H1 (cell line): Measurements from ENCODE around the gene TMPRSS11E. TPM values are rescaled to one million over a fixed set of nuclear protein-coding genes. Genes with fewer than 3 reads are reported as not detected.

Experiments used
- CTCF ChIA-PET: fragments of 300-600 bp; sonication (Branson Sonifier 250); formaldehyde crosslinking; loops from one replicate; lab custom pipeline; 2021; ENCODE audit not compliant: partially characterized antibody; lab: Charles Lee
- POLR2A ChIA-PET: fragments of 300-600 bp; sonication (Branson Sonifier 250); formaldehyde crosslinking; loops from one replicate; lab custom pipeline; 2021; ENCODE audit warnings: inconsistent platforms; ENCODE audit not compliant: partially characterized antibody; lab: Charles Lee
- DNase-seq, 2 experiments: peaks; one replicate each; pipeline versions ENCODE4 v3.0.0 to v3.0.0-alpha.2; 2010 to 2022; ENCODE audit warnings: low spot score in 2 of 2, low read depth in 1 of 2, mixed read lengths in 1 of 2
- FAIRE-seq: peaks from 2 replicates; lab custom pipeline; 2011; peaks lifted over from hg19 to GRCh38; lab: Jason Lieb, UNC
- H2AFZ ChIP-seq: 2 replicates; pipeline ENCODE4 v1.8.1; 2012; ENCODE audit warnings: low read length, inconsistent platforms
- H2AK5ac ChIP-seq: 2 replicates; pipeline ENCODE4 v1.6.1; 2013; ENCODE audit warnings: low read depth, low read length
- H2BK120ac ChIP-seq: replicated peaks from 2 replicates; pipeline ENCODE3; 2013; ENCODE audit warnings: low read depth, low read length, inconsistent platforms
- H2BK12ac ChIP-seq: 2 replicates; pipeline ENCODE4 v1.6.1; 2013; ENCODE audit warnings: low read depth, low read length
- H2BK15ac ChIP-seq: 2 replicates; pipeline ENCODE4 v1.6.1; 2013; ENCODE audit warnings: low read length
- H2BK20ac ChIP-seq: 2 replicates; pipeline ENCODE4 v1.6.1; 2013; ENCODE audit warnings: low read length
- H2BK5ac ChIP-seq: 2 replicates; pipeline ENCODE4 v1.6.1; 2013; ENCODE audit warnings: low read depth, low read length
- H3K14ac ChIP-seq: 2 replicates; pipeline ENCODE4 v1.6.1; 2013; ENCODE audit warnings: inconsistent platforms; ENCODE audit not compliant: insufficient read length
- H3K18ac ChIP-seq: 2 replicates; pipeline ENCODE4 v1.6.1; 2013; ENCODE audit warnings: low read length; ENCODE audit errors: extremely low read depth
- H3K23ac ChIP-seq: 2 replicates; pipeline ENCODE4 v1.6.1; 2013; ENCODE audit warnings: inconsistent platforms; ENCODE audit not compliant: insufficient read length
- H3K23me2 ChIP-seq: 2 replicates; pipeline ENCODE4 v1.6.1; 2013; ENCODE audit warnings: low read depth, low read length
- H3K27ac ChIP-seq: 2 replicates; pipeline ENCODE4 v1.6.1; 2011; ENCODE audit warnings: low read depth, low read length, inconsistent platforms
- H3K27me3 ChIP-seq, 4 experiments: replicated peaks in 1 of 4; 1 replicate in 1 of 4; 2 replicates in 3 of 4; pipeline versions ENCODE4 v1.6.1 to v1.8.1; 2011 to 2013; ENCODE audit warnings: low read length in 3 of 4, mild to moderate bottlenecking in 3 of 4, inconsistent platforms in 2 of 4, mixed read lengths in 2 of 4, moderate library complexity in 1 of 4; ENCODE audit not compliant: control insufficient read depth in 3 of 4, insufficient read depth in 3 of 4; ENCODE audit errors: extremely low read depth in 1 of 4
- H3K36me3 ChIP-seq, 4 experiments: 2 replicates each; pipeline versions ENCODE4 v1.6.1 to v1.8.1; 2011 to 2013; ENCODE audit warnings: mild to moderate bottlenecking in 4 of 4, low read length in 3 of 4, moderate library complexity in 2 of 4, control low read depth in 1 of 4, inconsistent platforms in 1 of 4; ENCODE audit not compliant: insufficient read depth in 4 of 4, control insufficient read depth in 2 of 4
- H3K4ac ChIP-seq: replicated peaks from 2 replicates; pipeline ENCODE3; 2013; ENCODE audit warnings: low read length, low read depth, mixed read lengths, inconsistent platforms; ENCODE audit not compliant: insufficient read length
- H3K4me1 ChIP-seq, 4 experiments: replicated peaks in 1 of 4; 1 replicate in 1 of 4; 2 replicates in 3 of 4; pipeline versions ENCODE4 v1.6.1 to v1.8.1; 2011 to 2013; ENCODE audit warnings: low read length in 3 of 4, inconsistent platforms in 2 of 4, mixed read lengths in 1 of 4; ENCODE audit not compliant: insufficient read depth in 4 of 4, control insufficient read depth in 3 of 4
- H3K4me2 ChIP-seq, 2 experiments: 2 replicates each; pipeline versions ENCODE4 v1.6.1 to v1.8.1; 2011 to 2013; ENCODE audit warnings: low read depth in 2 of 2, low read length in 2 of 2, control low read depth in 1 of 2, inconsistent platforms in 1 of 2, mild to moderate bottlenecking in 1 of 2; ENCODE audit not compliant: insufficient read depth in 1 of 2
- H3K4me3 ChIP-seq, 4 experiments: fragments of 200-600, 300-600 bp in 1 of 4; sonication (generic), shearing (Covaris generic), sonication (Bioruptor Twin) in 1 of 4; 2 replicates each; pipeline versions ENCODE4 v1.5.1 to v1.8.1; 2011 to 2016; ENCODE audit warnings: low read length in 4 of 4, low read depth in 3 of 4, control low read depth in 2 of 4, inconsistent platforms in 2 of 4, mild to moderate bottlenecking in 2 of 4, mixed read lengths in 1 of 4, moderate library complexity in 1 of 4; ENCODE audit not compliant: insufficient read depth in 2 of 4; ENCODE audit errors: extremely low read depth in 1 of 4
- H3K56ac ChIP-seq: replicated peaks from 2 replicates; pipeline ENCODE3; 2013; ENCODE audit warnings: low read depth, mild to moderate bottlenecking, mixed read lengths, low read length, inconsistent platforms; ENCODE audit not compliant: insufficient read length
- H3K79me1 ChIP-seq: 2 replicates; pipeline ENCODE4 v1.6.1; 2013; ENCODE audit warnings: low read depth, low read length, control low read depth
- H3K79me2 ChIP-seq, 2 experiments: 2 replicates each; pipeline versions ENCODE4 v1.6.1 to v1.8.1; 2012 to 2013; ENCODE audit warnings: low read length in 2 of 2, mild to moderate bottlenecking in 2 of 2, inconsistent platforms in 1 of 2; ENCODE audit not compliant: insufficient read depth in 2 of 2, control insufficient read depth in 1 of 2
- H3K9ac ChIP-seq, 4 experiments: replicated peaks in 1 of 4; 1 replicate in 1 of 4; 2 replicates in 3 of 4; pipeline versions ENCODE4 v1.6.1 to v1.8.1; 2011 to 2013; ENCODE audit warnings: low read depth in 3 of 4, low read length in 3 of 4, control low read depth in 2 of 4, mild to moderate bottlenecking in 2 of 4, moderate library complexity in 2 of 4, inconsistent platforms in 1 of 4; ENCODE audit errors: extremely low read depth in 1 of 4
- H3K9me3 ChIP-seq, 2 experiments: 2 replicates each; pipeline versions ENCODE4 v1.6.1 to v1.8.1; 2012 to 2013; ENCODE audit warnings: mild to moderate bottlenecking in 2 of 2, moderate library complexity in 2 of 2, control low read depth in 1 of 2, inconsistent platforms in 1 of 2, low read depth in 1 of 2, low read length in 1 of 2, mixed read lengths in 1 of 2; ENCODE audit not compliant: insufficient read depth in 2 of 2
- H4K20me1 ChIP-seq, 2 experiments: replicated peaks in 1 of 2; 2 replicates each; pipeline versions ENCODE3 to v1.8.1; 2011 to 2013; ENCODE audit warnings: inconsistent platforms in 2 of 2, low read length in 2 of 2, mild to moderate bottlenecking in 1 of 2; ENCODE audit not compliant: insufficient read depth in 2 of 2, control insufficient read depth in 1 of 2
- H4K5ac ChIP-seq: 2 replicates; pipeline ENCODE4 v1.6.1; 2013; ENCODE audit warnings: low read length, low read depth, mixed read lengths, inconsistent platforms; ENCODE audit not compliant: insufficient read length
- H4K8ac ChIP-seq: 2 replicates; pipeline ENCODE4 v1.8.0; 2013; ENCODE audit warnings: mild to moderate bottlenecking, moderate library complexity, low read length, inconsistent platforms; ENCODE audit not compliant: insufficient read depth; ENCODE audit errors: extremely low read depth
- H4K91ac ChIP-seq: replicated peaks from 2 replicates; pipeline ENCODE3; 2013; ENCODE audit warnings: low read length, mixed read lengths, inconsistent platforms; ENCODE audit not compliant: insufficient read length
- NRF1 ChIP-seq: IDR thresholded peaks from 2 replicates; pipeline ENCODE4 v1.6.1; 2011; ENCODE audit warnings: mild to moderate bottlenecking, low read depth, low read length, improper control_type of control experiment
- POU5F1 ChIP-seq: IDR thresholded peaks from 2 replicates; pipeline ENCODE4 v1.6.1; 2011; ENCODE audit warnings: low read depth, mild to moderate bottlenecking, low read length, moderate library complexity
- SUZ12 ChIP-seq: fragments of 200-600 bp; sonication (generic); IDR thresholded peaks from 2 replicates; pipeline ENCODE4 v1.6.1; 2012; ENCODE audit warnings: mild to moderate bottlenecking, inconsistent platforms, low read length, moderate library complexity, mixed read lengths
- YY1 ChIP-seq: IDR thresholded peaks from 2 replicates; pipeline ENCODE4 v1.6.1; 2011; ENCODE audit warnings: low read depth, mild to moderate bottlenecking, low read length
- WGBS, 2 experiments: shearing (Covaris generic) in 1 of 2; methylation state at CpG; one replicate each; pipeline versions ENCODE4 v1.1.6 to v1.1.7; 2013 to 2015; ENCODE audit warnings: low lambda C conversion rate in 2 of 2, mixed read lengths in 2 of 2, inconsistent platforms in 1 of 2, low coverage in 1 of 2, missing lambda C conversion rate in 1 of 2; ENCODE audit not compliant: insufficient replicate concordance in 2 of 2, insufficient coverage in 1 of 2, insufficient read length in 1 of 2; ENCODE audit errors: extremely low coverage in 1 of 2, missing lambda C conversion rate in 1 of 2; 5-methylcytosine and 5-hydroxymethylcytosine counted together
- polyA plus RNA-seq, 7 experiments: library from polyadenylated mRNA; depleted of rRNA in 3 of 7; stranded (reverse) in 5 of 7; unstranded in 2 of 7; fragments of >200 nt in 5 of 7; fragments of 200-250 nt in 2 of 7; gene quantifications; 1 replicate in 5 of 7; 2 replicates in 1 of 7; 4 replicates in 1 of 7; pipeline versions ENCODE4 v1.2.1 to v1.2.3, GENCODE V29; 2011 to 2013; ENCODE audit warnings: missing spikeins in 2 of 7, mixed read lengths in 2 of 7
- total RNA-seq: library from RNA; stranded (reverse); fragmentation: NEBNext Ultra II Directional; extraction: Animal tissue kit (Norgen Biotek cat#: 25700); gene quantifications from 2 replicates; pipeline ENCODE4 v1.2.1, GENCODE V29; 2021

The TMPRSS11E gene
- total and polyA plus RNA-seq, 2 of the 8 experiments (the other 6 are each of a cell fraction or from before 2014, with no cell fraction given) = 0.38 to 0.71 TPM

DNA sequence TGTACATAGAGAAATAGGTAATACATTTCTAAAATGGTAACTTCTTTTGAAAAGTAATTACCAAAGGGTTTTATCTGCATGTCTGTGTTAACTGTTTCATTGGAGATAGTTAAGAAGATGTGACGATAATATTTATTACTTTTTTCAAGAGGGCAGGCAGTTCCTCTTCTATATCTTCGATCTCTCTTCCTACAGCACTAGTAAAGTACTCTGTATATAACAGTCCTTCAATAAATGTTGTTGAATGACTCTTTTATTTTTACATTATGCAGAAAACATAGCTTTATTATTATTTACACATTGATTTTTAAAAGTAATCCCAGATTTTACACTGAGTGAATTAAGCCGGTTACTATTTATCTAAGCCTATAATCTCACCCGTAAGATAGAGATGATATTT lies 51.8 kb downstream of the TMPRSS11E start:
- Histone ChIP-seq H3K4me3 (no peak overlapping the region), H3K79me1 (no peaks in the 10 kb centered on the region), H2BK120ac (no peak overlapping the region), H2BK15ac (no peak overlapping the region), H3K23me2 (no peaks in the 10 kb centered on the region), H2AFZ (no peak overlapping the region), H3K56ac (no peak overlapping the region), H2AK5ac (no peak overlapping the region), H3K23ac (no peak overlapping the region), H3K4me2 (no peak overlapping the region), H4K5ac (no peak overlapping the region), H4K20me1 (no peaks in the 10 kb centered on the region), H4K91ac (no peak overlapping the region), H2BK12ac (no peak overlapping the region), H3K18ac (no peak overlapping the region), H3K9ac (no peak overlapping the region), H3K14ac (no peak overlapping the region), H4K8ac (no peak overlapping the region), H3K36me3 (no peaks in the 10 kb centered on the region), H3K27ac (no peak overlapping the region), H2BK5ac (no peak overlapping the region), H3K4me1 (peaks cover 0 to 4% (median 0%) of the 10 kb centered on the region in 4 experiments; a peak in 1 of 7 replicates), H3K4ac (no peak overlapping the region), H3K27me3 (peaks cover 0 to 1% (median 0%) of the 10 kb centered on the region in 4 experiments; a peak in 1 of 7 replicates), H3K79me2 (no peaks in the 10 kb centered on the region), H3K9me3 (no peaks in the 10 kb centered on the region), H2BK20ac (no peak overlapping the region)
- WGBS, 2 experiments = 83% methylated on average over 4 of the region's 4 CpGs; no CpG with 5 or more reads in 1 of the 2 experiments
- ChIA-PET POLR2A (no interaction called here), CTCF (interaction anchor here (0.7 to 2.1 kb wide), 18 partner anchors 11 to 671 kb away, joined by 3 to 16 read pairs (median 6); no protein-coding TSS in a partner anchor)
- DNase-seq (no peak), FAIRE-seq (no peak)
- no peak for TF ChIP-seq NRF1
- no peak for TF ChIP-seq POU5F1
- no peak for TF ChIP-seq SUZ12
- TF ChIP-seq YY1 = no peak
